Measurements from ENCODE around the gene BCL11B.

DNA sequence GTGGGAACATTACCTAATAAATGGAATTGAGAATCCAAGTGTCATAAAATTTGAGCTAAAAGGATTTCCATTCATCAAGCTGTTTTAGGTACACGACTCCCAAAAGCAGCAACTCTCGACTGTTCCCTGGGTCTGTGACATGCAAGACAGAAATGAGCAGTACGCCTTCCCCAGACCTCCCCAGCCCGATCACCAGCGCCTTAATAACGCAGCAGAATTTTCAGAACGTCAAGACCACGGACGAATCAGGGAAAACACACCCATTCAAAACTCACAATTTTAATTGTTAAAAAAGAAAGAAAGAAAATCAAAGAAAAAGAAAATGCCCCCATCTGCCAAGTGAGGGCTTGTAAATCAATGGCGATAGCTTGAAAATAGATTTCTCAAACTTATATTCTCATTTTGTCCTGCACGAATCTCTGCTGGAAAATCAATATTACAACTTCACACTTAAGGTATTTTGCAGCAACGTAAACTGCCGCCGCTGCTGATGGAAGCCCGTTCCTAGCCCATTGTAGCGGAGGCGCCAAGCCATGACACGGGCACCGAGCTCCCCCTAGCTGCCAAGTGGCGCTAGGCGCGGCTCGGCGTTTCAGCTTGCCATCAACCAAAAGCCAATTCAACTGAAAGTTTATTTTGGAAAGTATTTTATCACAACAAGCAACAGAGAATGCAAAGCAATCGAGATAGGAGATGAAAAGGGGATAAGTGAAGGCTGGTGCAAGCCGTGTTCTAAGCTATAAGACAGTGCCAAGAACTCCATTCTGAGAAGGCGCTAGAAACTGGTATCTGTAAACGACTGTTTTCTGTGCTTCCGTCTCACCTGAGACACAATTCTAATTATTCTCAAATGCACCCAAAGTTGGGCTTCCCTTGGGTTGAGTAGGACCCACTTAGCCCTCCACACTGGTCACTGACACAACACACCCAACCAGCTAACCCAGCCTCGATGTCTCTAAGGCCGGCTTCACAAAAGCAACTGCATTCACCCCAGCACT is 5.5 kb downstream of the BCL11B start:
- TF ChIP-seq BACH2 (CRISPR knock-in tag; IDR thresholded peaks at IDR 0.05; ENCODE audit: borderline replicate concordance) (no peak), CSDC2 (CRISPR knock-in tag; IDR thresholded peaks at IDR 0.05) (no peak), SNAI2 (CRISPR knock-in tag; IDR thresholded peaks at IDR 0.05) (no peak), ARNTL (CRISPR knock-in tag; IDR thresholded peaks at IDR 0.05; ENCODE audit: borderline replicate concordance, low read depth) (no peak)
